Measurements from ENCODE around the gene KY.

KY gene

GRCh38 chr3:134667406-134667805 is 16.6 kb upstream of the KY start:
- no peak for DNase-seq

DNA sequence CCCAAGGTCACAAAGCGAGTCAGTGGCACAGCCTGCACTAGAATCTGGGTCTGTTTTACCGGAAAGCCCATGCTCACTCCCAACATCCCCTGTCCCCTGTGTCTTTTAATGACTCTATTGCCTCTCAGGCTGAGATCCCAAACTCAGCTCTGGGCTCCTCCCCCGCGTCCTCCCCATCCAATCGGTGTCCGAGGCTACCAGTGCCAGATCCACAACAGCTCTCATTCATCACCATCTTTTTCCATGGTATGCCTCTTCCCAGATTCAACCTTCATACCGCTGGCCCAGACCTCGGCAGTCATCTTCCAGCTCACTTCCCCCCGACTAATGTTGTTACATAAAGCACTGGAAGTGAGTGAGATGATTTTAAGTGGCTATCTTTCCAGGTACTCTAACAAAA is 16.1 kb upstream of the KY start:
- no peak for DNase-seq

DNA sequence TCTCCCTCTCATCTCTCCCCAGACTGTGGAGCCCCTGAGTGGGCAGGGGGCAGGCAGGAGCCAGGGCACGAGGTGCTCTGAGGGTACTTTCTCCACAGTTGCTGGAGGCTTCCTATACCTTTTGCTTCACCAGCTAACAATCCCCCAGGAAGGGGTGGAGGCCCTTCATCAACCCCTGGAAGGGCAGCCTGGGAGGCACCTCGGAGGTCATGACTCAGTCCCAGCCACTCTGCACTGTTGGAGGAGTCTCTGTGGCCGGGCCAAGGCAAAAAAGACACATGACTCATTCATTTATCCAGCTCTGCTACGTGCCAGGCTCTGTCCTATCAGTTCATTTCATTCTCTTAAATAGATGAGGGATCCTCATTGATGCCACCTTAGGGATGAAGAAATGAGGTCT is 15.6 kb upstream of the KY start:
- no peak for DNase-seq

DNA sequence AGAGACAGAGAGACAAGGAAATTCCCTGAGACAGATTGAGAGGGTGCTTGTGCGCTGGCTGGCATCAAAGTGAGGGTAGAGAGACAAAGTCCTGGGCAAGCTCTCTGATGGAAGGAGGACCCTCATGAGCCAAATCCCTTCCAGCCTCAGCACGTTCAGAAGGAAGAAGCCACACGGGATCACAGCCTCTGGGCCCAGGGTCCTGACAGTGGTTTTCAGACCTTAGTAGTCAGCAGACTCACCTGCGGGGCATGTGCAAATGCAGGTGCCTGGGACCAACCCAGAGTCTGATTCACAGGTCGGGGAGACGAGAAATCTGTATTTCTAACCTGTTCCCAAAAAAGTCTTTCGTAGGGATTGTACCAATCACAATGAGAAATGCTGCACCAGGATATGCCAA is 15.2 kb upstream of the KY start:
- no peak for DNase-seq

GRCh38 chr3:134665243-134665642 is 14.4 kb upstream of the KY start:
- no peak for DNase-seq

- DNase-seq: no peak
These were observed 13.1 kb upstream of the KY start for GRCh38 chr3:134663721-134664456.

- no peak for DNase-seq
These were observed 9.2 kb upstream of the KY start for GRCh38 chr3:134660046-134660441.

DNA sequence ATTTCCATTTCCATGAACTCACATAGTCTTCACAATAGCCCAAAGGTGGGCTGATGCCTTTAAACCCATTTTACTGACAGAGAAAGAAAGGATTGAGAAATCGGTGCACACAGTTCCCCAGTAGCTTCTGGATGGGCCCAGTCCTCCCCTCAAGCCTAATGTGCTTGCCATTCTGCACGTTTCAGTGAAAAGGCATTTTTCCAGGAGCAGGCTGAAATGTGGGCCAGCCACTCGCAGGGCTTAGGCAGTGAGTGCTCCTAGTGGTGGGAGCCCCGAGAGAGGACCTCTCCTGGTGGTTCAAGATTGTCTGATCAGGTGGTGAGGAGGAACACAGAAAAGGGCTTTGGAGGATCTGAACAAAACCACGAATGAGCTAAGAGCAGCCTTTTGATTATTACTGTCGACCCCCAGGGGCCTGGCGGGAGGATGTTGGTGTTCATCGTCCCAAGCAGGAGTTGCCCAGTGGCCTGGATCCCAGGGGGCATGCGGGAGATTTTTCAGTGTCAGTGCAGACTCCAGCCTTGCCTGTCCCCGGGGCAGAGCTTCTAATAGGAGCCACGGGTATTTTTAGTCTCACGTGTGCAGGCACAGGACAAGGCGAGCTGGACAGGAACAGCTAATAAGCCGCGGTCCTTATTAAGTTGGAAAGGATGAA is 8.7 kb upstream of the KY start:
- no peak for DNase-seq

GRCh38 chr3:134658555-134658954 is 7.7 kb upstream of the KY start:
- DNase-seq: no peak

GRCh38 chr3:134656211-134656800 is 5.5 kb upstream of the KY start:
- no peak for DNase-seq

DNA sequence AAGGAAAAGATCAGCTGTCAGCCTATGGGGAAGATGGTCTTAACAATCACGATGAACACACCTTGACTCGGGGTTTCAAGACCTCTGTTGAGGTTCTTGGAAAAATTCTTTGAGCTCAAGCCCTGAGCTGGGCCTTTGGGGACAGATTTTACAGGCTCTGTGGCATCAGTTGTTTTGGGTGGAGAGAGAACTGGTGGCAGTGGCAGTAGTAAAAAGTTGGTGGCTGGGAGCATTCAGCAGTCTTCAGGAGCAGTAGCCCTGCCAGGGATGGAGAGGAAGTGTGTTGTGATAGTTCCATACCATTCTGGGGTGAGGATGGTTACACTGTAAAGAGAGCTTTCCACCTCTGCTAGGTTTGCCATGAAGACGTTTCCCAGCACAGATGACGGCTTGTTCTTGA is 4.9 kb upstream of the KY start:
- DNase-seq: no peak

DNA sequence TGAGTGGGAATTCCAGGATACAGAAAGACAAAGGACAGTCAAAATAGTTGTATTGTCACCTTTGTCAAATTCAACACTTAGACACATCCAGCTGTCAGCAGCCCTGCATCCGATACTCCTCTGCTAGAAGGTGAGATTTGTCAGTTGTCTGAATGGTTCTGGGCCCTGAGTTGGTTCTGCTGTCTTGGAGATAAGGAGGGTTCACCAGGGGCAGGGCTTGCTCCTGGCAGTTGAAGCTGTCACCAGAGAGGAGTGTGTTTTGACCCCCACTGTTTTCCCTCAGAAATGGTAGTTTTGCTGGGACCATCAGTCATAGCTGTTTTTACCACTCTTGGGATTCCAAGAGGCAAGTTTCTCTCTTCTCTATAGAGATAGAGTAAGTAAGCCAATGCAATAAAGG is 3.2 kb upstream of the KY start:
- DNase-seq: no peak

DNA sequence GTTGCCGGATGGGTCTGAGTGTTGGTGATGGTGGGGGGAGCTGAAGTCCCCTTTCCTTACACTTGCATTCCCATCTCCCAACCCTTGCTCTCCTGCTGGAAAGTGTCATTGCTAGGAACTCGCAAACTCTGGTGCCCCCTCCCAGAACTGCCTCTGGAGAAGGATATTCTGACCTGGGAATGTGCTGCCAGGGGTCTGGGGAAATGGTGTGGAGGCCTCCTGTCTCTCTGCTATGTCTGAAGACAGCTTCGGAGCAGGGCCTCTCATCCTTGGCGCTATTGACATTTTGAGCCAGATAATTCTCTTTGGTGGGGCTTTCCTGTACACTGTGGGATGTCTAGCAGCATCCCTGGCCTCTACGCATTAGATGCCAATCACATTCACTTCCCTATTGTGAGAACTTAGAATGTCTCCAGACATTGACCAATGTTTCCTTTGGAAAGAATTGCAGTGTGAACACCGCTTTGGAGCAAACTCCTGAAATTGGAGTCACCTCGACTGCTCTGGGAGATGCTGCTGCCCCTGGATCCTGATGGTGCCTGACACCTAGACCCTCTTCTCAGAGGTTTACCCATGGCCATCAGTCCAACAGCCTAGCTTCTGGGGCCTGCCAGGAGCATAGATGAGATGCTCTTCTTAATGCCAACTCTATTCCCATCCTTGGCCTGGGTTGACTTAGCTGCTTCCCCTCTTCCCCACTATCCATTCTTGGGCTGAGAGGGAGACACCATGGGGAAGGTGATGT is 2.2 kb upstream of the KY start:
- DNase-seq: no peak

DNA sequence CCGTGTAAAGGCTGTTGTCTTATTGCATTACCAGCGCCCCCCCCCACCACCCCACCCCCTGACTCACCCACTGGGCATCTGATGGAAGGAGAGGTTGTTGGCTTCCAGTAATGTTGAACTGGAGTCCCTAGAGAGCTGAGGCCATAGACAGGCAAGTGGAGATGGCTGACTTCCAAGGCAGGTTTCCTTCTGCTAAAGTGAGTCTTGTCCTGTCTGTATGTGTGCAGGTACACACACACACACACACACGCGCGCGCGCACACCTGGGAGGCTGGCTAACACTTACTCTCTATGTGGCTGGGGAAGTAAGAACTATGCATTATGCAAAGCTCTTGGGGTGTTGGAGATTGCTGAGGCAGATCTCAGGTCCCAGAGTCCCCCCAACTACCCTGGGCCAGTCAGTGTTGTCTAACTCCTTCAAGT is 1.6 kb upstream of the KY start:
- no peak for DNase-seq

GRCh38 chr3:134651347-134652041 is 672 bp upstream of the KY start:
- no peak for DNase-seq

DNA sequence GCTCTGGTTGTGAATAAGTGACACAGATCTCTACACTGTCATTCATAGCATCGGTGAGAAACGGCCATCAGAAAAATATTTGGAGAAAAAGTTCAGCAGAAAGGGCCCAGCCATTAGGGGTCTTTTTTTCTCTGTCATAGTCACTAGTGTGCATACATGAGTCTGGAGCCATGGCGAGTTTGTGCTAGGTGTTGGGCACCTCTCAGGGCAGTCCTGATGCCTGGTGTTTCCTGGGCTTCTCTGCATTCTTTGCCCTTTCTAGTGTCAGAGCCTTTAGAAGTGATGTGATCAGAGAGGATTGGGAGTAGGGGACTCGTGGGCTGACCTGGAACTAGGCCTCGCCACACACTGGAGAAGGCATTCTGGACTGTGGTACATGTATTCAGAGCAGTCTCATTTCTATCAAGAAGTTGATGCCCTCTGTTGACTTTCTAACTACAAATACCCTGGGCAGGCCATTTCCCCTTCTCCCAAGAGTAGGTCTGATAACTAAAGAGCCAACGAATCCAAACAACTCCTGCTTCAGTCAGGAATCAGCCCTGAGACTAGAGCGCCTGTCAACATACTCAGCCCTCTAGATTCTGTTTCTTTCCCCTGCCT is 1.6 kb downstream of the KY start:
- no peak for DNase-seq

DNA sequence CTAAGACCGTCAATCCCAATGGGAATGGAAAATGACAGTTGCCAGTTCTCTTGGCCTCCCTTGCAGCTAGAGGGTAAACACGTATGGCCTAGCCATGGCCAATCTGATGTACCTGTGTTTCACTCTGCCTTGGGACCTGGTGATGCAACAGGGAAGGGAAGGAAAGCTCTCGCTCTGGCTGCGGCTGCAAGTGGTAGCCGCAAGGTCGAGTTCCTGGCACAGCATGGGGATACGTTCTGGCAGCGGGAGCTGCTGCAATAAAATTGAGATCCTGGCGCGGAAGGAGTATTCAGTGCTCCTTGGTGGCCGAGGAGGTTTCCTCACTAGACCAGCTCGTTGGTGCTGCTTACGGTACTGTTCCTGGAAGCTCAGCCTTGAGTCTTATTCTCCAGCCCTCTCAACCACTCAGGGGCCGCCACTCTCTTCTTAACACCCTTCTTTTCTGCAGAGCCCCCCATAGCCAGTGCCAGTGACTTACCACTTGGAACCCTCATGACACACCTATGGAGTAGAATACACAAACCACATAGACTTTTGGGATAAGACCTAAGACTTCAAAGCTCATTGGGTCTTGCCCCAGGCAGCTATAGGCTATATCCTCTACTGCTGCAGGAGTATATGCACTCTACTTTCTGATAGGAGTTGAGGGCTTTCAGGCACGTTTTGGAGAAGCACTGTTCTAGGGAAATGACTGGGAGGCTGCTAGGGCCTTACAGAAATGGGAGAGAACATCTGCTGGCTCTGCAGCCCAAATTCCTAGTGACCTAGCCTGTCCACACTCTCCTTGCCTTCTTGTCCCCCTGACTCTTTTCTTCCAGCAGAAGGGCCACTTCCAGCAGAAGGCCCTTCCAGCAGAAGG is 2.7 kb downstream of the KY start:
- DNase-seq: no peak

- no peak for DNase-seq
These were observed 4.7 kb downstream of the KY start for GRCh38 chr3:134646086-134646485.

DNA sequence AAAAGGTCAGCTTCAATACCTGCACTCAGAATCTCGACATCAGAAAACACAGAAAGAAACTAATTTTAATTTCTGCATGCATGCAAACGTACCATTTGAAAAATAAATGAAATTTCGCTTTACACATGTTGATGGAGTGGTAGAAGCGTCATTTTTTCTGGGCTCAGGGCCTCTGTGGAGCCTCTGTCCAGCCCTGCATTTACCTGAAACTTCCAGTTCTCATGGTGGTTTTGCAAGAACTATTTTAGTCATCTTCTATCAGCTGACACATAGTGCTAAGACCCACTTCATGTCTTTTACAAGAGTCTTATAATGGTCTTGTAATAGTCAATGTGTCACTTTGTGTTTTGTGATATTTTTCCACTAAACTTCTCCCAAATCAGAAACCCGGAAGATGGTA is 5.3 kb downstream of the KY start:
- no peak for DNase-seq

DNA sequence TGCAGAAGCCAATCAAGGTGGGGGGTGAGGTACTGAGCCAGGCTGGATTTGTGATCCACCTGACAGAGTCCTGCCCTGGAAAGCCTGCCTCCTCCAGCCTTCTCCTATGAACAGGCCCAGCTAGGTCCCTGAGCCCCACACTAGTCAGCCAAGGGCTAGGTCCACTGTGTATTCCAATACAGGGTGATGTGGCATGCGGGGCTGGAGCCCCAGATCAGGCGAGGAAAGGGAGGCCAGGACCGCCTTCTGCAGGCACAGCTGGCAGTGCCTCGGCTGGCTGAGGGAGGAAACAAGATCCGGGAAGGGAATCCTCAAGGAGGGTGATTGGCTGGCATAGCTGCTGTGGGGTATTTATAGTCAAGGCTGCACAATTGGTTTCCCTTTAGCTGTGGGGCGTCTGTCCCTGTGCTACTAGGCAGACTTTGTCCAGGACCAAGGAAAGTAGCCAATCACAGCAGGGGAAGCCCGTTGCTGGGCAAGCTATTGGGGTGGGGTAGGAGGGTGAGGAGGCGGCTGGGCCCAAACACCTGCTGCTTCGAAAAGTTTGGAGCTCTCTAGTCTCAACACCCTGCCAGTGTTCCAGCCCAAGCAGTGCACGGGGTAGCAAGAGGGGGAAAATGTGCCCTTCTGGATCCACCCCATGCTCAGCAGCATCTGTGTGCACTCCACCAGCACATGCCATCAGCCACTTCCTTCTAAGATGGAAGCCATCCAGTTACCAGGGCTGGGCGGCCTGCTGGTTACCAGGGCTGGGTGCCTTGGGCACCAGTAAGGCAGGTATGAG is 5.9 kb downstream of the KY start:
- DNase-seq: no peak

DNA sequence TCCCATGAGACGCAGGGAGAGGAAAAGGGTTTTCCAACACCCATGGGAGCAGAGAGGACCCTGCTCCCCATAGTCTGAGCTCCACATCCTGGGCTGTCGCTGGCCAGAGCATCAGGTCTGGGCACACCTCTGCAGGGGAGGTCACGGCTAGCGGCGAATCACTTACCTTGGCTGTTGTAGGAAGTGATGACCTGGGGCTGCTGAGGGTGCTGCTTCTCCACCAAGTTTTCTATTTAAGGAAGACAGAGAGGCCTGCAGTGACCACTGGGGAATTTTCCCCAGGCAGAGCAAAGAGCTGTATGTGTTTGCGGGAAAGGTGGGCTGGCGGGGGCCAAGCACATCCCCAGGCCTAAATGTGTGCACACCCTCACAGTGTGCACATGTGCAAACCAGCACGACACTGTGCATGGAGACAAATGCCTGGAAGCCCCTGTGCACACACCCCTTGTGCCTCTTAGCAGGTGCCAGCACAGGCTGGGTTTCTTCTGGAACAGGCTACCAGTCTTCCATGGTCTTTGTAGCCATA is 7.6 kb downstream of the KY start:
- no peak for DNase-seq

Data from suppressor macrophage treated with lipopolysaccharide for 4 hours (primary cell).